Ovary (tissue), 9 donors: ENCODE data around the gene ZIC5. TPM values are rescaled to one million over a fixed set of nuclear protein-coding genes. Genes with fewer than 3 reads are reported as not detected.

Source experiments
- DNase-seq, 5 donors: peaks; one replicate each; pipeline ENCODE4 v3.0.0-alpha.2; 2019 to 2020
- H3K27ac ChIP-seq, 2 donors: fragments of 200-600 bp; one replicate each; pipeline versions ENCODE4 v1.5.1 to v1.8.0; 2019 to 2022
- H3K27me3 ChIP-seq: fragments of 200-600 bp; one replicate; pipeline ENCODE4 v1.8.0; 2022
- H3K36me3 ChIP-seq: fragments of 200-600 bp; sonication (generic); one replicate; pipeline ENCODE4 v1.5.1; 2019
- H3K4me1 ChIP-seq: one replicate; pipeline ENCODE4 v1.8.1; 2013; ENCODE audit warnings: mild to moderate bottlenecking, moderate library complexity; ENCODE audit not compliant: insufficient read depth
- H3K4me3 ChIP-seq: fragments of 200-600 bp; sonication (generic); one replicate; pipeline ENCODE4 v1.5.1; 2017
- H3K9me3 ChIP-seq, 2 donors: fragments of 200-600 bp in 1 of 2; sonication (generic) in 1 of 2; one replicate each; pipeline versions ENCODE4 v1.5.1 to v1.8.1; 2013 to 2019; ENCODE audit warnings: mild to moderate bottlenecking in 1 of 2, moderate library complexity in 1 of 2
- EP300 ChIP-seq: sonication (generic); formaldehyde crosslinking; IDR thresholded peaks from one replicate; pipeline ENCODE4 v1.6.1; 2017; ENCODE audit warnings: antibody characterized with exemption
- POLR2A ChIP-seq: fragments of 450-650 bp; IDR thresholded peaks from one replicate; pipeline ENCODE4 v1.6.1; 2017; ENCODE audit warnings: antibody characterized with exemption, mild to moderate bottlenecking, moderate library complexity
- WGBS, 3 donors: extraction: QIAGEN DNeasy Blood & Tissue Kit in 1 of 3; methylation state at CpG; one replicate each; pipeline versions ENCODE4 v1.1.5 to v1.1.7; 2013 to 2017; 5-methylcytosine and 5-hydroxymethylcytosine counted together
- intact Hi-C, 4 donors: fragments of 100-400 bp; cut with DNase I; formaldehyde crosslinking; loops; one replicate each; pipeline versions ENCODE4 v1.11.0 to v1.15.1; 2022 to 2023
- polyA plus RNA-seq, 2 donors: library from polyadenylated mRNA; stranded (reverse); fragments of 200-250 nt in 1 of 2; fragments of 350-450 nt in 1 of 2; fragmentation: Illumina TruSeq in 1 of 2; extraction: RNeasy Lipid Tissue Mini Kit (QIAGEN cat#74804) in 1 of 2; gene quantifications; one replicate each; pipeline ENCODE4 v1.2.3, GENCODE V29; 2013 to 2014
- total RNA-seq, 7 donors: library from RNA; depleted of rRNA in 2 of 7; stranded (reverse); fragments of >200 nt in 2 of 7; fragmentation: NEBNext Ultra II Directional in 3 of 7; extraction: Animal tissue kit (Norgen Biotek cat#: 25700) in 3 of 7; gene quantifications; one replicate each; pipeline versions ENCODE4 v1.1.0 to v1.2.4, GENCODE V29; 2016 to 2023
- TF ChIP-seq, protein P1 (sequence below), 3 donors: fragments of 450-650 bp in 2 of 3; fragments of 200-600 bp in 1 of 3; IDR thresholded peaks; one replicate each; pipeline versions ENCODE4 v1.5.1 to v1.8.0; 2016 to 2022; ENCODE audit warnings: antibody characterized with exemption in 3 of 3, mild to moderate bottlenecking in 1 of 3
- donor health status: DM: no; HTN: no; CAD: no; lungs with moderate emphysema.
- donor health status: DM: no; HTN: no; CAD: no.
- donor health status: Bipolar disorder and iron deficiency.
- donor health status: DM: yes; HTN: yes; CAD: no.
- donor health status: DM: no; HTN: no; CAD: no.
- donor health status: DM: yes; HTN: yes; CAD: no.

ZIC5 gene
- total and polyA plus RNA-seq, 9 donors = 0.10 to 0.11 TPM; not detected in 7

GRCh38 chr13:99916366-99917103 is 55.0 kb downstream of the ZIC5 start:
- Histone ChIP-seq H3K27me3 (no peaks in the 10 kb centered on the region), H3K4me3 (no peak overlapping the region), H3K36me3 (no peaks in the 10 kb centered on the region), H3K9me3 (no peaks in the 10 kb centered on the region), H3K4me1 (no peaks in the 10 kb centered on the region), H3K27ac (no peak overlapping the region)
- intact Hi-C loops = loop anchor here in 3 of 4 donors (10.0 kb wide), 2 partner anchors 318 to 598 kb away; no protein-coding TSS in a partner anchor
- TF ChIP-seq, protein P1, sequence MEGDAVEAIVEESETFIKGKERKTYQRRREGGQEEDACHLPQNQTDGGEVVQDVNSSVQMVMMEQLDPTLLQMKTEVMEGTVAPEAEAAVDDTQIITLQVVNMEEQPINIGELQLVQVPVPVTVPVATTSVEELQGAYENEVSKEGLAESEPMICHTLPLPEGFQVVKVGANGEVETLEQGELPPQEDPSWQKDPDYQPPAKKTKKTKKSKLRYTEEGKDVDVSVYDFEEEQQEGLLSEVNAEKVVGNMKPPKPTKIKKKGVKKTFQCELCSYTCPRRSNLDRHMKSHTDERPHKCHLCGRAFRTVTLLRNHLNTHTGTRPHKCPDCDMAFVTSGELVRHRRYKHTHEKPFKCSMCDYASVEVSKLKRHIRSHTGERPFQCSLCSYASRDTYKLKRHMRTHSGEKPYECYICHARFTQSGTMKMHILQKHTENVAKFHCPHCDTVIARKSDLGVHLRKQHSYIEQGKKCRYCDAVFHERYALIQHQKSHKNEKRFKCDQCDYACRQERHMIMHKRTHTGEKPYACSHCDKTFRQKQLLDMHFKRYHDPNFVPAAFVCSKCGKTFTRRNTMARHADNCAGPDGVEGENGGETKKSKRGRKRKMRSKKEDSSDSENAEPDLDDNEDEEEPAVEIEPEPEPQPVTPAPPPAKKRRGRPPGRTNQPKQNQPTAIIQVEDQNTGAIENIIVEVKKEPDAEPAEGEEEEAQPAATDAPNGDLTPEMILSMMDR (IDR thresholded peaks at IDR 0.05) = peak in 2 of 3 donors; percentile 28 to 46
- TF ChIP-seq POLR2A (no peak), EP300 (no peak)
- DNase-seq = no peak
- WGBS, 3 donors = 39 to 50% (median 43%) methylated on average over 10 of the region's 10 CpGs

GRCh38 chr13:99913167-99913566 is 58.4 kb downstream of the ZIC5 start:
- Histone ChIP-seq H3K27me3 (no peaks in the 10 kb centered on the region), H3K4me3 (no peak overlapping the region), H3K27ac (no peak overlapping the region), H3K36me3 (no peaks in the 10 kb centered on the region), H3K9me3 (no peaks in the 10 kb centered on the region), H3K4me1 (no peaks in the 10 kb centered on the region)
- TF ChIP-seq EP300 (no peak), POLR2A (no peak)
- TF ChIP-seq, protein P1 (IDR thresholded peaks at IDR 0.05) = no peak
- 28 to 52% (median 37%) methylated on average over 7 of the region's 7 CpGs for WGBS, 3 donors
- intact Hi-C loops = loop anchor here in 3 of 4 donors (10.0 kb wide), 2 partner anchors 322 to 602 kb away; no protein-coding TSS in a partner anchor
- no peak for DNase-seq

Other genes starting within 250 kb of the ZIC5 start
- gene ZIC2, start 10.0 kb upstream of the ZIC5 start, total RNA-seq = under 1 TPM in 1 of 7 donors, not detected in 6; 0.36 TPM
- gene ZIC2, start 10.0 kb upstream of the ZIC5 start, polyA plus RNA-seq = under 1 TPM; 0.02 to 0.07 TPM
- 10 to 100 TPM; 43.4 to 62.4 (median 46.5) TPM for gene PCCA, start 117.3 kb upstream of the ZIC5 start, total RNA-seq
- 10 to 100 TPM; 23.5 to 37.1 TPM for gene PCCA, start 117.3 kb upstream of the ZIC5 start, polyA plus RNA-seq